SKM-1 (cell line): ENCODE data around the gene ATP4B.

Experiments
- DNase-seq: peaks from one replicate; lab custom pipeline; 2025; ENCODE audit not compliant: unreplicated experiment; lab: John Stamatoyannopoulos, UW

ATP4B gene

GRCh38 chr13:113656831-113657671, 947 bp downstream of the ATP4B start:
- no peak for DNase-seq

- DNase-seq: no peak
Observed at GRCh38 chr13:113656003-113656588, 1.9 kb downstream of the ATP4B start.

GRCh38 chr13:113655346-113656002, 2.5 kb downstream of the ATP4B start:
- no peak for DNase-seq

GRCh38 chr13:113654591-113655345, 3.2 kb downstream of the ATP4B start:
- no peak for DNase-seq

- DNase-seq: no peak
Observed at GRCh38 chr13:113654175-113654560, 3.8 kb downstream of the ATP4B start.

- no peak for DNase-seq
Observed at GRCh38 chr13:113653264-113654174, 4.5 kb downstream of the ATP4B start.

GRCh38 chr13:113652404-113653263, 5.4 kb downstream of the ATP4B start:
- no peak for DNase-seq

- no peak for DNase-seq
Observed at GRCh38 chr13:113651511-113652403, 6.2 kb downstream of the ATP4B start.

GRCh38 chr13:113650731-113651148, 7.3 kb downstream of the ATP4B start:
- DNase-seq: no peak

GRCh38 chr13:113650275-113650674, 7.7 kb downstream of the ATP4B start:
- no peak for DNase-seq

GRCh38 chr13:113649212-113649611, 8.8 kb downstream of the ATP4B start:
- no peak for DNase-seq

- DNase-seq: no peak
Observed at GRCh38 chr13:113648216-113648610, 9.8 kb downstream of the ATP4B start.

GRCh38 chr13:113647351-113648215, 10.4 kb downstream of the ATP4B start:
- no peak for DNase-seq

GRCh38 chr13:113646921-113647340, 11.1 kb downstream of the ATP4B start:
- DNase-seq: no peak

GRCh38 chr13:113646376-113646775, 11.6 kb downstream of the ATP4B start:
- DNase-seq: no peak

- DNase-seq: no peak
Observed at GRCh38 chr13:113645329-113645728, 12.7 kb downstream of the ATP4B start.

GRCh38 chr13:113644800-113645199, 13.2 kb downstream of the ATP4B start:
- no peak for DNase-seq
